Right lobe of liver (tissue), 6 donors: ENCODE data around the gene PBXIP1. TPM values are rescaled to one million over a fixed set of nuclear protein-coding genes. Genes with fewer than 3 reads are reported as not detected.
A peak's percentile ranks its signal among the peaks of the same experiment; 100 is the strongest.
"Not testable (repeated sequence)": the region's sequence is repeated elsewhere in the genome, so short reads cannot be mapped to it uniquely, and the experiment has no call there.

Experiments
- ATAC-seq, 4 donors: fragments of 200-7000 bp; cut with Tn5 transposase; one replicate each; pipeline ENCODE4 v1.9.1; 2020; ENCODE audit warnings: mild to moderate bottlenecking in 4 of 4, moderate library complexity in 4 of 4
- DNase-seq, 3 donors: peaks; one replicate each; pipeline ENCODE4 v3.0.0-alpha.2; 2020
- H3K27ac ChIP-seq, 3 donors: fragments of 200-600 bp; one replicate each; pipeline ENCODE4 v1.8.0; 2022
- H3K27me3 ChIP-seq, 2 donors: fragments of 200-600 bp; one replicate each; pipeline ENCODE4 v1.8.0; 2022
- H3K36me3 ChIP-seq, 4 donors: fragments of 200-600 bp; sonication (generic) in 1 of 4; one replicate each; pipeline versions ENCODE4 v1.5.1 to v1.8.0; 2017 to 2022; ENCODE audit warnings: control low read depth in 1 of 4
- H3K4me1 ChIP-seq, 4 donors: fragments of 200-600 bp; sonication (generic) in 1 of 4; one replicate each; pipeline versions ENCODE4 v1.5.1 to v1.8.0; 2017 to 2022; ENCODE audit warnings: control low read depth in 1 of 4
- H3K4me3 ChIP-seq, 3 donors: fragments of 200-600 bp; one replicate each; pipeline ENCODE4 v1.8.0; 2022
- H3K9me3 ChIP-seq, 4 donors: fragments of 200-600 bp; sonication (generic) in 1 of 4; one replicate each; pipeline versions ENCODE4 v1.5.1 to v1.8.0; 2017 to 2022; ENCODE audit warnings: control low read depth in 1 of 4
- CTCF ChIP-seq, 4 donors: fragments of 200-600 bp in 3 of 4; fragments of 450-650 bp in 1 of 4; IDR thresholded peaks; one replicate each; pipeline versions ENCODE4 v1.5.1 to v1.8.0; 2016 to 2022; ENCODE audit warnings: antibody characterized with exemption in 4 of 4, mild to moderate bottlenecking in 2 of 4
- POLR2A ChIP-seq: fragments of 450-650 bp; IDR thresholded peaks from one replicate; pipeline ENCODE4 v1.6.1; 2017; ENCODE audit warnings: antibody characterized with exemption, mild to moderate bottlenecking
- WGBS: methylation state at CpG from one replicate; pipeline ENCODE4 v1.1.6; 2018; ENCODE audit warnings: low coverage, low lambda C conversion rate; ENCODE audit not compliant: insufficient coverage; ENCODE audit errors: missing lambda C conversion rate; 5-methylcytosine and 5-hydroxymethylcytosine counted together
- intact Hi-C, 2 donors: fragments of 100-400 bp; cut with DNase I; formaldehyde crosslinking; loops; one replicate each; pipeline versions ENCODE4 v1.11.2 to v1.14.1; 2022
- total RNA-seq, 6 experiments: library from RNA; depleted of rRNA in 2 of 6; stranded (reverse); fragments of >200 nt in 2 of 6; fragmentation: NEBNext Ultra II Directional in 3 of 6; extraction: Animal tissue kit (Norgen Biotek cat#: 25700) in 3 of 6; gene quantifications; one replicate each; pipeline versions ENCODE4 v1.1.0 to v1.2.4, GENCODE V29; 2016 to 2023
- donor health status: DM: no; HTN: yes; CAD: no.
- donor health status: DM: no; HTN: no; CAD: no.
- donor health status: DM: no; HTN: no; CAD: no.
- donor health status: DM: no; HTN: yes; CAD: no.
- donor health status: DM: no; HTN: yes; CAD: no.

PBXIP1 gene
- total RNA-seq, 6 experiments from 2014 or later: 16.7 to 25.9 (median 19.1) TPM

GRCh38 chr1:154908937-154909336 lies 47.0 kb downstream of the PBXIP1 start:
- H3K36me3 ChIP-seq: no peaks in the 10 kb centered on the region
- TF ChIP-seq POLR2A (no peak), CTCF (IDR thresholded peaks at IDR 0.05) (no peak)
- DNase-seq: no peak
- H3K4me1 ChIP-seq: no peaks in the 10 kb centered on the region
- no peak overlapping the region for H3K4me3 ChIP-seq
- intact Hi-C loops: no loop called here
- WGBS: 75% methylated on average over 2 of the region's 5 CpGs
- no peaks in the 10 kb centered on the region for H3K9me3 ChIP-seq
- H3K27me3 ChIP-seq: no peaks in the 10 kb centered on the region
- ATAC-seq: no peak
- H3K27ac ChIP-seq: no peak overlapping the region

GRCh38 chr1:154908129-154908528 lies 47.8 kb downstream of the PBXIP1 start:
- intact Hi-C loops, H3K4me3 ChIP-seq, H3K9me3 ChIP-seq, ATAC-seq, DNase-seq, H3K27me3 ChIP-seq, H3K27ac ChIP-seq, H3K36me3 ChIP-seq, H3K4me1 ChIP-seq: not testable (repeated sequence)
- WGBS: 26% methylated on average over 2 of the region's 3 CpGs

GRCh38 chr1:154906621-154907081 lies 49.2 kb downstream of the PBXIP1 start:
- DNase-seq (no peak), ATAC-seq (peak; percentile 88 to 95 (median 89))
- Histone ChIP-seq H3K4me1 (no peaks in the 10 kb centered on the region), H3K27me3 (no peaks in the 10 kb centered on the region), H3K36me3 (no peaks in the 10 kb centered on the region), H3K27ac (no peak overlapping the region), H3K4me3 (no peak overlapping the region), H3K9me3 (no peaks in the 10 kb centered on the region)
- TF ChIP-seq POLR2A (no peak), CTCF (IDR thresholded peaks at IDR 0.05) (peak; percentile 60 to 74 (median 70))
- intact Hi-C loops: no loop called here
- 40% methylated on average over 2 of the region's 7 CpGs for WGBS

GRCh38 chr1:154902938-154903566 lies 52.8 kb downstream of the PBXIP1 start:
- no peak for ATAC-seq
- no peak overlapping the region for H3K27ac ChIP-seq
- 37% methylated on average over 3 of the region's 3 CpGs for WGBS

More at GRCh38 chr1:154902938-154903566, 52.8 kb downstream of the PBXIP1 start:
- no peaks in the 10 kb centered on the region for H3K9me3 ChIP-seq
- TF ChIP-seq POLR2A (no peak), CTCF (IDR thresholded peaks at IDR 0.05) (no peak)
- H3K4me1 ChIP-seq: no peaks in the 10 kb centered on the region
- DNase-seq: no peak
- H3K27me3 ChIP-seq: no peaks in the 10 kb centered on the region
- intact Hi-C loops: no loop called here
- H3K4me3 ChIP-seq: no peak overlapping the region
- H3K36me3 ChIP-seq: no peaks in the 10 kb centered on the region
